GM18870 (cell line): ENCODE measurements around the gene DCDC2.
"Not testable (repeated sequence)": the region's sequence is repeated elsewhere in the genome, so short reads cannot be mapped to it uniquely, and the experiment has no call there.

Source experiments
- ATAC-seq: cut with Tn5 transposase; IDR thresholded peaks from one replicate; pipeline ENCODE4 v1.9.1; 2021; ENCODE audit warnings: moderate library complexity; ENCODE audit not compliant: unreplicated experiment

Gene DCDC2

DNA sequence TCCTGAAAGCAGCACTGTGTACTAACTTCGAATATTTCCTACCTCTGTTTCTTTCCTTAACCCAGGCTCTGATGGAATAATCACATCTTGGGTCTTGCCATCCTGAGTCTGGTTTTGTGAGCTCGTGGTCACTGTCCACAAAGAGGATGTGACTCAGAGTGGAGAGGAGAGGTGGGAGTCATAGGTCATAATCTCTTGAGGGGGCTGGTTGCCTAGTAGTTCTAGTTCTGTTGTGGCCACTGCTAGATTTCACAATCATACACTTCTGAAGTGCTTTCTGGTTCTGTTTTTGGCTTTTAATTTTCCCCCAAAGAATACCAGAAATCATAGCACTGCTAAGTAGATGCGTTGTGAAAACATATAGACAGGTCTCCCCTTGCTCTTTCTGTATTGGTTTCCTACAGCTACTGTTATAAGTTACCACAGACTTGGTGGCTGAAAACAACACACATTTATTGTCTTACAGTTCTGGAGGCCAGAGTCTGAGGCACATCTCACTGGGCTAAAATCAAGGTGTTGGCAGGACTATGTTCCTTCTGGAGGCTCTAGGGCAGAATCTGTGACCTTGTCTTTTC lies 129.1 kb downstream of the DCDC2 start:
- peak; percentile 78 for ATAC-seq

DNA sequence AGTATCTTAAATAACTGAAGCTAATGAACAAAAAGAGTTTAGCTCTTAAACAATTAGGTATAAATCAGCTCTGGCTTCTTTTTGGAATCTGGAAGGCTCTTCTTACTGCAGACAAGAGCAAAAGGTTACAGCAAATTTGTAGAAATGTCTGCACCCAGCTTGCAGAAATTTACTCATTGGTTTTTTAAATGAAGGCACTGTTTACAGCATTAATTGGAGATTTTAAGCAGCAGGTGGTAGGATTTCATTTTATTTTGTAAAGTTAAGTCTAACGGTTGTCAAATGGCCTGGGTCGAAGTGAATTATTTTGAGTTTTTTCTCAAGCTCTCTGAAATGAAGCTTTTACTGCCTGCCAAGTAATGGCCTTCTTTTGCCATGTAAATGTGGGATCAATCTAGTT lies 129.7 kb downstream of the DCDC2 start:
- no peak for ATAC-seq

- no peak for ATAC-seq
Measured at GRCh38 chr6:24227556-24227955, 130.3 kb downstream of the DCDC2 start.

DNA sequence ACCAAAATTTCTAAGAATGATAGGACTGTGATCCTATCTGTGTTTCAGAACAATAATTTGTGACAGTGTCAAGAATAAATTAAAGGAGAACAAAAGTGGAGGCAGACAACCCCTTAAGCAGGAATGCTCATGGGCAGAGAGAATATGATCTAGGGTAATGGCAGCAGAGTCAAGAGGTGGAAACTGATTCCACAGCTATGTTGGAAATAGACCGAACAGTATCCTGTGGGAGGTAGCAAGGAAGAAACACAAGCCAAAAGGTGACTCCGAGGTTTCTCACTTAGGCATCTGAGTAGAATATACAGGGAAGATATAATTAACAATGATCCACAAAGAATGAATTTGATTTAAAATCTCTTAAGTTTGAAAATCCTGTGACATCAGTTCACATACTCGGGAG lies 131.3 kb downstream of the DCDC2 start:
- ATAC-seq: no peak

- ATAC-seq: no peak
Measured at GRCh38 chr6:24225838-24226237, 132.0 kb downstream of the DCDC2 start.

DNA sequence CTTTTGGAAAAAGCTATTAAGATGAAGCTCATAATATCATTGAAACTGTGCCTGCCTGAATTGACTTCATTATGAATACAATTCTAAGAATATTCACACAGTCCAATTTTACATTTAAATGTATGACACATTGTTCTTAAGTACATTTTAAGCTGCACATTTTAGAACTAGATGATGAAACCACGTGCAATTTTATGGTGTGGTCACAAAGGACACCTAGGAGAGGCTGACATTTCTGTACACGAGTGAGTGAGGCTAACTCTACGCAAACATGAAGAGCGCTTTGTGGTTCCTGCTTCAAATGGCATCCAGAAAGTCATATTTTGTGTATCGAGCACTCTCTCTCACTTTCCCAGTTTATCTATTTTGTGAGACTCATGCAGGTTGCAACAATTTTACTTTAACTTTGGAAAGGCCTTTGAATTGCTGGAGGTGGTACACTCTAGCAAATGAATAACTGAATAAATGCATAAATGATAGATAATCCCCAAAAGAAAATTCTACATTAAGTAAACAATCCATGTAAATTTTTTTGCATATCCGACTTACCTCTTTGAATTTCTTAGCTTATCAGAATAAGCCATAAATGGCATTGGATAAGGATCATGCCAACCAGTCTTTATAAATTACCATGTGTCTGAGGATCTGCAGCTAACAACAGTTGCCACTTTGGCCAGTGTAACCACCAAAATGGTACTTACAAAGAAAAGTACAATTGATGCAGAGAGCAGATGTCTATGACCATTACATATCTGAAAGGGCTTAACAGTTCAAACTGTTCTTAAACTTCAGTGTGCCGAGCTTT lies 134.5 kb downstream of the DCDC2 start:
- no peak for ATAC-seq

DNA sequence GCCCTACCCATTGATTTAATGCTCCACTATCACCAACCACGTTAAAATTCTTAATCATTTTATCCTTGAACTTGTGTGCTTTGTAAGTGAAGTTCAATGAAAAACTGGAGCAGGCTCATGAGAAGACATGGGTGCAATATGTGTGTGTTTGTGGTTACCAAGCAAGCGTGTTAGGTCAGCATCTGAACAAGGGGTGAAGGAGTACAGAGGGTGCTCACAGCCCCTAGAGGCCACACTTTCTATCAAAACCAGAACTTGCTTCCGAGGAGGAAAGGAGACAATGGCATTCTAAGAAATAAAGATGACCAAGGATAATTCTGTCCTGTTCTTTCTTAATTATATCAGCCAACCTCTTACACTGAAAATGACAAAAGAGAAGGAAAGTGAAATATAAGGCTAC lies 138.2 kb downstream of the DCDC2 start:
- ATAC-seq: no peak

- no peak for ATAC-seq
Measured at GRCh38 chr6:24214984-24215383, 142.9 kb downstream of the DCDC2 start.

- no peak for ATAC-seq
Measured at GRCh38 chr6:24207413-24207812, 150.4 kb downstream of the DCDC2 start.

DNA sequence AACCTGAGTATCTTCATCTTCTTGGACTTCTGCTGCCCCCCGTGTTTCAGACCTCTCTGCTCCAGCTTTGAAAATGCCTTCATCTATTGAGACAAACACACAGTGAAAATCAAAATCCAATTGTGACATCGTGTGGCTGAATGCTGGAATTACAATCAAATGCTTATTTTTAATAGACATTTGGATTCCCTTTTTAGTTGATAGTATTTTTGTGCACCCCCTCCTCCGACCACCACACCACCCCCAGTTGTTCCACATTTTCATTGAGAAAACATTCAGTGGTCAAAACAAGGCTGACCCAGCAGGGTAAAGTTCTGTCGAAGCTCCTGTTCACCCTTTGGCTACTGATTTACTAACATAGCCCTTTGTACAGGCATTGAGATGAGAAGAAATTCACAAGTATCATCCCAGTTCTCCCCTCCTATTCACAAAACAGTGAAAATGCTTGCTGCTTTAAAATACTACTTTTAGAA lies 152.8 kb downstream of the DCDC2 start:
- ATAC-seq: no peak

DNA sequence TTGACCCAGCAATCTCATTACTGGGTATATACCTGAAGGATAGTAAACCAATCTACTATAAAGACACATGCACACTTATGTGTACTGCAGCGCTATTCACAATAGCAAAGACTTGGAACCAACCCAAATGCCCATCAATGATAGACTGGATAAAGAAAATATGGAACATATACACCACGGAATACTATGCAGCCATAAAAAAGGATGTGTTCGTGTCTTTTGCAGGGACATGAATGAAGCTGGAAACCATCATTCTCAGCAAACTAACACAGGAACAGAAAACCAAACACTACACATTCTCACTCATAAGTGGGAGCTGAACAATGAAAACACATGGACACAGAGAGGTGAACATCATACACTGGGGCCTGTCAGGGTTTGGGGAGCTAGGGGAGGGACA lies 153.7 kb downstream of the DCDC2 start:
- not testable (repeated sequence) for ATAC-seq

DNA sequence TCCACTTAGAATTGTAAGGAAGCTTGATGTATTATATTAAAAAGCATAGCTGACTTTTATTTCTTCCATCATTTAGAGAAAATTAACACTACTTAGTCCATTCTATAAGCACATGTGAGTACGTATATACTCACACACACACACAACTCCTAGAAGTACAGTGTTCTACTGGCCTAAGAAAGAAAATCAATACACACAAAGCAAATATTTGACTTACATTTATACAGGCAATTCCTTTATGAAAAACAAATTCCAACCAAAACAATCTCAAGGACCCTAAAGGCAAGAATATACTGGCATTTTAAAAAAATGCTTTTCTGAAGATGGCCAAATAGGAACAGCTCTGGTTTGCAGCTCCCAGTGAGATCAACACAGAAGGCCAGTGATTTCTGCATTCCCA lies 160.0 kb downstream of the DCDC2 start:
- no peak for ATAC-seq

DNA sequence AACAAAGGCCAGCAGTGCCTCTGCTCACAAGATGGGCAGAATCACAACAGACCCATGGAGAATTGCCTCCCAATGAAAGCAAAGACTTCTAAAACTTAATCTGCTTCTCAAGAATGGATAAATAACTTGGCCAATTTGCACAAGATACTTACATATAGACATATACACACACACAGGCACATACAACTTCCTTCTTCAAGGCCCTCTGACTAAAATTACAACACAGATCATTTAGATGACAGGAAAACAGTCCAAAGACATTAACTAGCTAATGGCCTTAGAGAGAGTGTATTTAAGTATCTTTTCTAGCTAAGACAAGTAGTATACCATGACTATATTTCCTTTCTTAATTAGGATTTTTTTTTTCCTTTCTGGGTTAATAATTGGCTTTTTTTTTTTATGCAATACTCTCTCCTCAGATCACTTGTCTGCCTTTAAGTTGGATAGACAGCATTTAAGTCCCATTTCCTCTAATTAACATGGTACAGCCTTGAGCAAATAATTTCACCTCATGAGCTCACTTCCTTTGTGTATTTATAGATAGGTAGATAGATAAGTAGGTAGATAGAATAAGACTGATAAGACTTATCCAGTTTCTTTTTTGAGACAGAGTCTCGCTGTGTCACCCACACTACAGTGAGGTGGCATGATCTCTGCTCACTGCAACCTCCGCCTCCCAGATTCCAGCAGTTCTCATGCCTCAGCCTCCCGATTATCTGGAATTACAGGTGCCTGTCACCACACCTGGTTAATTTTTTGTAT lies 161.8 kb downstream of the DCDC2 start:
- no peak for ATAC-seq

GRCh38 chr6:24194978-24195700 lies 162.7 kb downstream of the DCDC2 start:
- ATAC-seq: no peak

DNA sequence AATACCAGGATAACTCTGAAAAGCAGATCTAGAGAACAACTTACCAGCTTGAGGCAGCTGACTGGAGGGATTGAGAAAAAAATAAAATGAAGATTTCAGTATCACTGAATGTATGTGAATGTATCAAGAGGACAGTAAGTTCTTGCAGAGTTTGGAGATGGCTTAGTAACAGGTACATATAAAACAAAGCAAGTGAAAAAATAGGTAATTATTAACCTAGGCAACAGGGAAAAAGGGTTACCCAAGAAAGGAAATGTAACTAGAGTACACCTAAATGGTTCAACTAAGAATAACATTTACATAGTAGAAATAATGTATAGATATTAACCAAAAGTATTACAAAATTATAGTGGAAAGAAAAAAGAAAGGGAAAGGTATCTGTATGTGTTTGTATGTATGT lies 164.5 kb downstream of the DCDC2 start:
- no peak for ATAC-seq

DNA sequence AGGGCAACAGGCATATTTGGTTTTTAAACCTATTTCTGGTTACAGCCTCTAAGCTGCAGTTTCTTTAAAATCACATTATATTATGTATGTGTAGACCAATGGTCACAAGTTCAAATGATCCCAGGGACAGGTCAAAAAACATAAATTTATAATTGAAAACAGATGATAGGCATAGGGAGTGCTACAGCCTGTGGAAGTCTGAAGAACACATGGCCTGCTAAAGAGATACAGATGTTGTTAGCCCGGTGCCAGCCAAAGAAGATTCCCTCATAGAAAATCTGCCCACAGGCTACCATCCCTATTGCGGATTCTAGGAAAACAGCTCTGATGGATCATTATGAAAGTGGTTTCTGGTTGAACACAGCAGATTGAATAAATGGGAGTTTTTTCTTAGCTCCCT lies 166.5 kb downstream of the DCDC2 start:
- ATAC-seq: no peak

DNA sequence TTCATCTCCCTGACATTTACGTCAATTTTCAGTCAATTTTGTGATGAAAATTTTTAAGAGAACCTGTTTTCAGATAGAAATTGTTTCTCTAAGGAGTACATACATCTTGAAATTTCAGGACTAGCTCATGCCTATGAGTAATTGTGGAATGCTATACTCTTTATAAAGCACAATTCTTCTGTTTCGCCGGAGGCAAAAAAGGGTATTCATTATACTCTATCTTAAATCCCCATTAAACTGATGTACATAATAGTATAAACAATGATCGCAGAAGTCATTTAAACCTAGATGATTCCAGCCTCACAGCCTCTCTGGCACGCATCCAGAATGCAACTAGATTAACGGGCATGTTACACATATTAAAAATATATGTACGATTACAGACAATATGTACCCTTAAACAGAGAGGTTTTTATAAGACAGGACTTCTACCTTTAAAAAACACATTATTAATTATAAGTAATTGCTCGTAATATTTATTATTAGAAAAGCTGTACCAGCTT lies 169.2 kb downstream of the DCDC2 start:
- no peak for ATAC-seq

DNA sequence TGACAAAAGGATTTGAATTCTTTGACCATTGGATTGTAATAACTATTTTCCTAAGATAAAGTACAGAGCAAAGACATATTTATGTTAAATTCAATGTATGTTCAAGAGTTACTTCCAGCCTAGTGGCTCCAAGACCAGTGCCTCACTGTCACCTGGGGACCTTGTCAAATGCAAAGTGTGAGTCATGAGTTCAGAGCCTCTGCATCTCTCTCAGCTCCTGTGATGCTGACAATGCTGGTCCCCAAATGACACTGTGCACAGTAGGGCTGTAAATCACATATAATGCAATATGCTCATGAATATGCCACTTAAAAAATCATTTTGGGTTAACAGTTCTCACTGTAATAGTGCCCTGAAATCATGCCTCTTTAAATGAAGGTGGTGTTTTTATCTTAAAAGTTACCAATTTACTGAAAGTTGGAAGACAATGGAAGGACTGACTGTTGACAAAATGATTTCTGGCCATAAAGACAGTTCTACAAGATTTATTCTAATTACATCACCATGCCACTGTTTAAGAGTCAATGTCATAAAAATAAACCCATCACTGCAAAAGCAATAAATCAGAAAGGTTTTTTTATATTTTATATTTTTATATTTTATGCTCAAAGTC lies 169.8 kb downstream of the DCDC2 start:
- no peak for ATAC-seq

DNA sequence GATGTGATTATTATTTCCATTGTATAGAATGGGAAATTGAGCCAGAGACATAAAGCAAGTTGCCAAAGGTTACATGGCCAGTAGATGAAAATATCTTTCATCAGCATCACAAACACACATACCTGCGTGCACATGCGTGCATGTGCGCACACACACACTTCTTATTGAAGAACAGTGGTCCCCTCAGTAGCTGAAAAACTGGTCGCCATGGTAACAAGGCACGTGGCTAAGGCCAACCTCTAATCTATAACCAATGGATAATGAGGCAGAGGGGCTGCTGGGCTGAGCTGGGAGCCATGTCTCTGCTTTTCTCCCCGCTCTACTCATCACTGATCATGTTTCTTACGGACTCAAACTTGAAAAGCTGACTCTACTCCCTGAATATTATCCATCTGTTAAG lies 171.5 kb downstream of the DCDC2 start:
- ATAC-seq: no peak

GRCh38 chr6:24183584-24183983 lies 174.3 kb downstream of the DCDC2 start:
- no peak for ATAC-seq

GRCh38 chr6:24157886-24158285 lies 200.0 kb downstream of the DCDC2 start:
- no peak for ATAC-seq
